ENCODE measurements around the gene SSBP3. TPM values are rescaled to one million over a fixed set of nuclear protein-coding genes. Genes with fewer than 3 reads are reported as not detected.

Gene SSBP3
- total RNA-seq, 1 experiment from 2014 or later: 15.0 TPM

DNA sequence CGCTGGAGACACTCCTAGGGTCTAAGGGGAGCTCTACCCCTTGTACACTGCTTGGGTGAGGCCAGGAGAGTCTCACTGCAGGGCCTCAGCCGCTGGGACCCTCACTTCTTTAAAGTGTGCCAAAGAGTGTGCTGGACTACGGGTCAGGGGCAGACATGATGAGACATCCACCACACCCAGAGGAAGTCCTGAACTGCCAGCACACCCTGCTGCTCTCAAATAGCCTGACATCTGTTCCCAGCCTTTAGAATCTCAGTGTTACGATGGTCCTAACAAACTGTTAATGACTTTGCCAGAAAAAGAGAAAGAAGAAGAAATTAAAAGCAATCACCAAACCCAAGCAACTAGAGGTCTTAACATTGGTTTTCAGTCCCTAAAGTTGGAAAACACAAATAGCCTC, 157.2 kb downstream of the SSBP3 start:
- ATAC-seq (no peak), DNase-seq (peak; percentile 9)
- Histone ChIP-seq H2AFZ (ENCODE audit: low read length) (no peak overlapping the region), H3K9me2 (replicated peaks; ENCODE audit: low read length) (no peaks in the 10 kb centered on the region), H3K4me3 (ENCODE audit: low read length) (no peak overlapping the region), H3K9me3 (ENCODE audit: low read length) (no peaks in the 10 kb centered on the region), H3K4me1 (ENCODE audit: insufficient read depth, low read length) (peaks cover 33% of the 10 kb centered on the region), H3K4me2 (ENCODE audit: low read length) (0 out of 2 replicates have a peak overlapping the region, but pooled peaks have one; percentile 40), H3K9ac (ENCODE audit: low read length) (no peak overlapping the region), H4K20me1 (ENCODE audit: low read length) (no peaks in the 10 kb centered on the region), H3F3A (ENCODE audit: low read length, unreplicated experiment) (no peaks in the 10 kb centered on the region), H3K36me3 (ENCODE audit: low read depth, low read length) (no peaks in the 10 kb centered on the region), H3K79me2 (ENCODE audit: low read length) (no peaks in the 10 kb centered on the region), H3K27ac (ENCODE audit: low read length) (0 out of 2 replicates have a peak overlapping the region, but pooled peaks have one; percentile 14), H3K27me3 (ENCODE audit: low read length) (no peaks in the 10 kb centered on the region)
- BruUV-seq (replicated peaks): no TSS peak
- no peak for TF ChIP-seq EZH2 (IDR thresholded peaks at IDR 0.05; ENCODE audit: low read length, unreplicated experiment)
- TF ChIP-seq EZH2phosphoT487 (IDR thresholded peaks at IDR 0.05; ENCODE audit: borderline replicate concordance, low read length): no peak
- TF ChIP-seq, protein P1, sequence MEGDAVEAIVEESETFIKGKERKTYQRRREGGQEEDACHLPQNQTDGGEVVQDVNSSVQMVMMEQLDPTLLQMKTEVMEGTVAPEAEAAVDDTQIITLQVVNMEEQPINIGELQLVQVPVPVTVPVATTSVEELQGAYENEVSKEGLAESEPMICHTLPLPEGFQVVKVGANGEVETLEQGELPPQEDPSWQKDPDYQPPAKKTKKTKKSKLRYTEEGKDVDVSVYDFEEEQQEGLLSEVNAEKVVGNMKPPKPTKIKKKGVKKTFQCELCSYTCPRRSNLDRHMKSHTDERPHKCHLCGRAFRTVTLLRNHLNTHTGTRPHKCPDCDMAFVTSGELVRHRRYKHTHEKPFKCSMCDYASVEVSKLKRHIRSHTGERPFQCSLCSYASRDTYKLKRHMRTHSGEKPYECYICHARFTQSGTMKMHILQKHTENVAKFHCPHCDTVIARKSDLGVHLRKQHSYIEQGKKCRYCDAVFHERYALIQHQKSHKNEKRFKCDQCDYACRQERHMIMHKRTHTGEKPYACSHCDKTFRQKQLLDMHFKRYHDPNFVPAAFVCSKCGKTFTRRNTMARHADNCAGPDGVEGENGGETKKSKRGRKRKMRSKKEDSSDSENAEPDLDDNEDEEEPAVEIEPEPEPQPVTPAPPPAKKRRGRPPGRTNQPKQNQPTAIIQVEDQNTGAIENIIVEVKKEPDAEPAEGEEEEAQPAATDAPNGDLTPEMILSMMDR (conservative IDR thresholded peaks at IDR 0.05; ENCODE audit: low read depth, low read length): no peak
- CTCF ChIA-PET: no interaction called here
- POLR2A ChIA-PET (ENCODE audit: unreplicated experiment): no interaction called here
- intact Hi-C loops (cut with micrococcal nuclease): no loop called here

- H3K79me2 ChIP-seq (ENCODE audit: low read length): no peaks in the 10 kb centered on the region
- intact Hi-C loops (cut with micrococcal nuclease): no loop called here
- H3K9me3 ChIP-seq (ENCODE audit: low read length): no peaks in the 10 kb centered on the region
- H3K36me3 ChIP-seq (ENCODE audit: low read depth, low read length): no peaks in the 10 kb centered on the region
- no peak overlapping the region for H2AFZ ChIP-seq (ENCODE audit: low read length)
- H3K4me1 ChIP-seq (ENCODE audit: insufficient read depth, low read length): peaks cover 24% of the 10 kb centered on the region
- H4K20me1 ChIP-seq (ENCODE audit: low read length): no peaks in the 10 kb centered on the region
- H3K4me3 ChIP-seq (ENCODE audit: low read length): no peak overlapping the region
- TF ChIP-seq, protein P1 (conservative IDR thresholded peaks at IDR 0.05; ENCODE audit: low read depth, low read length): no peak
- no peak for TF ChIP-seq EZH2 (IDR thresholded peaks at IDR 0.05; ENCODE audit: low read length, unreplicated experiment)
- TF ChIP-seq EZH2phosphoT487 (IDR thresholded peaks at IDR 0.05; ENCODE audit: borderline replicate concordance, low read length): no peak
- no peaks in the 10 kb centered on the region for H3F3A ChIP-seq (ENCODE audit: low read length, unreplicated experiment)
- H3K4me2 ChIP-seq (ENCODE audit: low read length): no peak overlapping the region
- DNase-seq (no peak), ATAC-seq (no peak)
- H3K27ac ChIP-seq (ENCODE audit: low read length): no peak overlapping the region
- ChIA-PET CTCF (no interaction called here), POLR2A (ENCODE audit: unreplicated experiment) (no interaction called here)
- H3K27me3 ChIP-seq (ENCODE audit: low read length): no peaks in the 10 kb centered on the region
- no peaks in the 10 kb centered on the region for H3K9me2 ChIP-seq (replicated peaks; ENCODE audit: low read length)
- no peak overlapping the region for H3K9ac ChIP-seq (ENCODE audit: low read length)
- BruUV-seq (replicated peaks): no TSS peak
These were observed 158.2 kb downstream of the SSBP3 start for GRCh38 chr1:54247863-54248515.

GRCh38 chr1:54246116-54246721, 160.0 kb downstream of the SSBP3 start:
- Histone ChIP-seq H3K9ac (ENCODE audit: low read length) (no peak overlapping the region), H4K20me1 (ENCODE audit: low read length) (no peaks in the 10 kb centered on the region), H3K9me3 (ENCODE audit: low read length) (no peaks in the 10 kb centered on the region), H3K4me2 (ENCODE audit: low read length) (no peak overlapping the region), H3K9me2 (replicated peaks; ENCODE audit: low read length) (no peaks in the 10 kb centered on the region), H3K4me3 (ENCODE audit: low read length) (no peak overlapping the region), H3K36me3 (ENCODE audit: low read depth, low read length) (no peaks in the 10 kb centered on the region), H3K79me2 (ENCODE audit: low read length) (no peaks in the 10 kb centered on the region), H2AFZ (ENCODE audit: low read length) (no peak overlapping the region), H3K27ac (ENCODE audit: low read length) (no peak overlapping the region), H3K27me3 (ENCODE audit: low read length) (no peaks in the 10 kb centered on the region), H3F3A (ENCODE audit: low read length, unreplicated experiment) (no peaks in the 10 kb centered on the region), H3K4me1 (ENCODE audit: insufficient read depth, low read length) (peaks cover 13% of the 10 kb centered on the region)
- ChIA-PET POLR2A (ENCODE audit: unreplicated experiment) (no interaction called here), CTCF (no interaction called here)
- ATAC-seq (no peak), DNase-seq (no peak)
- no peak for TF ChIP-seq EZH2phosphoT487 (IDR thresholded peaks at IDR 0.05; ENCODE audit: borderline replicate concordance, low read length)
- no peak for TF ChIP-seq EZH2 (IDR thresholded peaks at IDR 0.05; ENCODE audit: low read length, unreplicated experiment)
- TF ChIP-seq, protein P1 (conservative IDR thresholded peaks at IDR 0.05; ENCODE audit: low read depth, low read length): no peak
- no TSS peak for BruUV-seq (replicated peaks)
- intact Hi-C loops (cut with micrococcal nuclease): no loop called here
